GM12878 (cell line): ENCODE measurements around the gene DPAGT1. TPM values are rescaled to one million over a fixed set of nuclear protein-coding genes. Genes with fewer than 3 reads are reported as not detected.

ENCODE experiments used
- CEBPB ChIP-seq, 2 experiments: fragments of 150-350 bp in 1 of 2; IDR thresholded peaks; 2 replicates each; pipeline ENCODE4 v1.6.1; 2012 to 2014; ENCODE audit warnings: low read depth in 2 of 2, low read length in 2 of 2, borderline replicate concordance in 1 of 2, inconsistent platforms in 1 of 2
- CREM ChIP-seq: IDR thresholded peaks from 2 replicates; pipeline ENCODE4 v1.6.1; 2014; ENCODE audit warnings: antibody characterized with exemption, low read depth
- IKZF2 ChIP-seq, 2 experiments: fragments of 450-650 bp; IDR thresholded peaks; 2 replicates each; pipeline ENCODE4 v1.6.1; 2017; ENCODE audit warnings: mild to moderate bottlenecking in 2 of 2, moderate library complexity in 2 of 2
- MYB ChIP-seq: fragments of 150-350 bp; IDR thresholded peaks from 2 replicates; pipeline ENCODE4 v1.6.1; 2014; ENCODE audit warnings: mild to moderate bottlenecking, low read depth, low read length, borderline replicate concordance
- NFYB ChIP-seq: IDR thresholded peaks from 2 replicates; pipeline ENCODE4 v1.6.1; 2011; ENCODE audit warnings: low read depth, mild to moderate bottlenecking, low read length, improper control_type of control experiment, moderate library complexity; ENCODE audit not compliant: insufficient read depth
- POLR2AphosphoS2 ChIP-seq: IDR thresholded peaks from 2 replicates; pipeline ENCODE4 v1.6.1; 2011; ENCODE audit warnings: low read depth, mild to moderate bottlenecking, low read length, improper control_type of control experiment, moderate library complexity
- POLR2AphosphoS5 ChIP-seq: IDR thresholded peaks from 2 replicates; pipeline ENCODE4 v1.6.1; 2011; ENCODE audit warnings: mild to moderate bottlenecking, low read length, inconsistent platforms
- RAD51 ChIP-seq: fragments of 450-650 bp; IDR thresholded peaks from 2 replicates; pipeline ENCODE4 v1.6.1; 2016; ENCODE audit warnings: moderate library complexity, mild to moderate bottlenecking, inconsistent platforms
- SMAD1 ChIP-seq: fragments of 450-650 bp; IDR thresholded peaks from 2 replicates; pipeline ENCODE4 v1.6.1; 2018; ENCODE audit warnings: mild to moderate bottlenecking, low read depth; ENCODE audit not compliant: partially characterized antibody
- SMAD5 ChIP-seq: IDR thresholded peaks from 2 replicates; pipeline ENCODE4 v1.6.1; 2016; ENCODE audit warnings: antibody characterized with exemption, low read depth
- SPI1 ChIP-seq: IDR thresholded peaks from 2 replicates; pipeline ENCODE4 v1.6.1; 2011; ENCODE audit warnings: low read depth, mild to moderate bottlenecking, low read length, moderate library complexity, borderline replicate concordance; ENCODE audit not compliant: insufficient read depth
- YY1 ChIP-seq: IDR thresholded peaks from 2 replicates; pipeline ENCODE4 v1.6.1; 2011; ENCODE audit warnings: low read depth, mild to moderate bottlenecking, low read length
- ZNF207 ChIP-seq: fragments of 450-650 bp; IDR thresholded peaks from 2 replicates; pipeline ENCODE4 v1.6.1; 2014; ENCODE audit warnings: antibody characterized with exemption, mild to moderate bottlenecking, borderline replicate concordance
- polyA plus RNA-seq, 11 experiments: library from polyadenylated mRNA; depleted of rRNA in 4 of 11; unstranded in 6 of 11; stranded (reverse) in 5 of 11; fragments of >200 nt; fragmentation: Nextera tagmentation in 4 of 11; fragmentation: Illumina TruSeq in 1 of 11; extraction: Ambion mirVana in 4 of 11; extraction: Trizol in 1 of 11; gene quantifications; 1 replicate in 1 of 11; 2 replicates in 10 of 11; pipeline versions ENCODE4 v1.2.1 to v1.2.3, GENCODE V29; 2011 to 2016; ENCODE audit warnings: inconsistent platforms in 2 of 11, missing spikeins in 2 of 11, low read depth in 1 of 11
- total RNA-seq, 4 experiments: library from RNA; depleted of rRNA in 3 of 4; stranded (reverse); fragments of >200 nt in 3 of 4; fragmentation: Illumina TruSeq in 1 of 4; extraction: Trizol in 1 of 4; gene quantifications; 2 replicates each; pipeline versions ENCODE4 v1.2.1 to v1.2.3, GENCODE V29; 2013 to 2021
- TF ChIP-seq, protein P1 (sequence below): fragments of 450-650 bp; IDR thresholded peaks from 2 replicates; pipeline ENCODE4 v1.6.1; 2017; ENCODE audit warnings: antibody characterized with exemption, mild to moderate bottlenecking, moderate library complexity
- TF ChIP-seq, protein P2 (sequence below): fragments of 150-350 bp; IDR thresholded peaks from 2 replicates; pipeline ENCODE4 v1.6.1; 2016; ENCODE audit warnings: low read depth, low read length
- TF ChIP-seq, protein P3 (sequence below): IDR thresholded peaks from 2 replicates; pipeline ENCODE4 v1.6.1; 2011; ENCODE audit warnings: low read depth, mild to moderate bottlenecking, low read length, moderate library complexity, borderline replicate concordance; ENCODE audit errors: extremely low read depth
- TF ChIP-seq, protein P4 (sequence below): fragments of 450-650 bp; IDR thresholded peaks from 2 replicates; pipeline ENCODE4 v1.6.1; 2016; ENCODE audit warnings: mild to moderate bottlenecking
- TF ChIP-seq, protein P5 (sequence below): IDR thresholded peaks from 2 replicates; pipeline ENCODE4 v1.6.1; 2012; ENCODE audit warnings: low read depth, low read length, improper control_type of control experiment

The DPAGT1 gene
- total and polyA plus RNA-seq, 10 of the 15 experiments (the other 5 are each of a cell fraction or from before 2014, with no cell fraction given), result 20.5 to 95.6 (median 54.3) TPM

DNA sequence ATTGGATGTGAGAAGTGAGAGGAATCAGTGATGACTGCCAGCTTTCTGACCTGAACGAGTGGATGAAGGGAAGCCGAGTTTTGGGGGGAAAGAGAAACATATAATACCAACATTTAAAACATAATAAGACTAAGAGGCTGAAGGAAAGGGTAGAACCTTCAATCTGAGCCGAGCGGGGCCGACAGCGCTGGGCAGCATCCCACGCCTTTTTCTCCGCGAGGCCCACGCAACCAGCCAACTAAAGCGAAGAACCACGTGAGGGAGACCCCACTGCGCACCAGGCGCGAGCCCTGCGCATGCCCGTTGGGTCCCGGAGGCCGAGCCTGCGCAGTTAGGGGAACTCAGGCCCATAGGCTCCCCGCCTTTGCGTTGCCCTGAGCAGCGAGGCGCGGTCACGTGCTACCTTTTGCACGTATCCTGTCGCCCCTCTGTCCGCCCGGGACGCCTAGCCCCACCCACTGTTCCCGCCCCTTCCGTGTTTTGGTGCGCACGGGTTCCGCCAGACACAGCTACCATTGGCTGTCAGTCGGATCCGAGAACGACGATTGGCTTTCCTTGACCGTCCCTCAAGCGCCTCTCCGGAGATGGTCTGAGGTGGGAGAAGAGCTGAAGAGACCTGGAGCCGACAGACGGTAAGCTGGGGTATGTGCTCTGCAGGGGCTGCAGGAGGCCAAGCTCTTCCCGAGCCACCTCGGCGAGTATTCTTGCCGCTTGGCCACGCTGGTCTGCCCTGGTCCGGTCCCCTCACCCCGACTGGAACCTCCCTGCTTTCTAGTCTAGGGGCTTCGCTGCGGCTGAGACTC is 19.6 kb upstream of the DPAGT1 start, which contains the start of gene HINFP (continued):
- TF ChIP-seq, protein P1, sequence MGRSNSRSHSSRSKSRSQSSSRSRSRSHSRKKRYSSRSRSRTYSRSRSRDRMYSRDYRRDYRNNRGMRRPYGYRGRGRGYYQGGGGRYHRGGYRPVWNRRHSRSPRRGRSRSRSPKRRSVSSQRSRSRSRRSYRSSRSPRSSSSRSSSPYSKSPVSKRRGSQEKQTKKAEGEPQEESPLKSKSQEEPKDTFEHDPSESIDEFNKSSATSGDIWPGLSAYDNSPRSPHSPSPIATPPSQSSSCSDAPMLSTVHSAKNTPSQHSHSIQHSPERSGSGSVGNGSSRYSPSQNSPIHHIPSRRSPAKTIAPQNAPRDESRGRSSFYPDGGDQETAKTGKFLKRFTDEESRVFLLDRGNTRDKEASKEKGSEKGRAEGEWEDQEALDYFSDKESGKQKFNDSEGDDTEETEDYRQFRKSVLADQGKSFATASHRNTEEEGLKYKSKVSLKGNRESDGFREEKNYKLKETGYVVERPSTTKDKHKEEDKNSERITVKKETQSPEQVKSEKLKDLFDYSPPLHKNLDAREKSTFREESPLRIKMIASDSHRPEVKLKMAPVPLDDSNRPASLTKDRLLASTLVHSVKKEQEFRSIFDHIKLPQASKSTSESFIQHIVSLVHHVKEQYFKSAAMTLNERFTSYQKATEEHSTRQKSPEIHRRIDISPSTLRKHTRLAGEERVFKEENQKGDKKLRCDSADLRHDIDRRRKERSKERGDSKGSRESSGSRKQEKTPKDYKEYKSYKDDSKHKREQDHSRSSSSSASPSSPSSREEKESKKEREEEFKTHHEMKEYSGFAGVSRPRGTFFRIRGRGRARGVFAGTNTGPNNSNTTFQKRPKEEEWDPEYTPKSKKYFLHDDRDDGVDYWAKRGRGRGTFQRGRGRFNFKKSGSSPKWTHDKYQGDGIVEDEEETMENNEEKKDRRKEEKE, result no peak
- TF ChIP-seq ZNF207 (0 out of 2 replicates have a peak, but pooled peaks have one; percentile 32), SMAD5 (peak; percentile 22; the same call in 1 of the 2 replicates), POLR2AphosphoS5 (peak; percentile 87), NFYB (peak; percentile 90), IKZF2 (IDR thresholded peaks at IDR 0.05) (no peak), CREM (peak; percentile 1; the same call in 1 of the 2 replicates), YY1 (0 out of 2 replicates have a peak, but pooled peaks have one; percentile 33), CEBPB (IDR thresholded peaks at IDR 0.05; ENCODE audit: borderline replicate concordance in 1 of 2, low read depth in 2 of 2, low read length in 2 of 2) (no peak), POLR2AphosphoS2 (peak; percentile 85), SMAD1 (no peak), MYB (no peak), RAD51 (peak; percentile 97), SPI1 (peak; percentile 17; the same call in 1 of the 2 replicates)
- TF ChIP-seq, protein P2, sequence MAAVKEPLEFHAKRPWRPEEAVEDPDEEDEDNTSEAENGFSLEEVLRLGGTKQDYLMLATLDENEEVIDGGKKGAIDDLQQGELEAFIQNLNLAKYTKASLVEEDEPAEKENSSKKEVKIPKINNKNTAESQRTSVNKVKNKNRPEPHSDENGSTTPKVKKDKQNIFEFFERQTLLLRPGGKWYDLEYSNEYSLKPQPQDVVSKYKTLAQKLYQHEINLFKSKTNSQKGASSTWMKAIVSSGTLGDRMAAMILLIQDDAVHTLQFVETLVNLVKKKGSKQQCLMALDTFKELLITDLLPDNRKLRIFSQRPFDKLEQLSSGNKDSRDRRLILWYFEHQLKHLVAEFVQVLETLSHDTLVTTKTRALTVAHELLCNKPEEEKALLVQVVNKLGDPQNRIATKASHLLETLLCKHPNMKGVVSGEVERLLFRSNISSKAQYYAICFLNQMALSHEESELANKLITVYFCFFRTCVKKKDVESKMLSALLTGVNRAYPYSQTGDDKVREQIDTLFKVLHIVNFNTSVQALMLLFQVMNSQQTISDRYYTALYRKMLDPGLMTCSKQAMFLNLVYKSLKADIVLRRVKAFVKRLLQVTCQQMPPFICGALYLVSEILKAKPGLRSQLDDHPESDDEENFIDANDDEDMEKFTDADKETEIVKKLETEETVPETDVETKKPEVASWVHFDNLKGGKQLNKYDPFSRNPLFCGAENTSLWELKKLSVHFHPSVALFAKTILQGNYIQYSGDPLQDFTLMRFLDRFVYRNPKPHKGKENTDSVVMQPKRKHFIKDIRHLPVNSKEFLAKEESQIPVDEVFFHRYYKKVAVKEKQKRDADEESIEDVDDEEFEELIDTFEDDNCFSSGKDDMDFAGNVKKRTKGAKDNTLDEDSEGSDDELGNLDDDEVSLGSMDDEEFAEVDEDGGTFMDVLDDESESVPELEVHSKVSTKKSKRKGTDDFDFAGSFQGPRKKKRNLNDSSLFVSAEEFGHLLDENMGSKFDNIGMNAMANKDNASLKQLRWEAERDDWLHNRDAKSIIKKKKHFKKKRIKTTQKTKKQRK, result peak; percentile 58
- TF ChIP-seq, protein P3, sequence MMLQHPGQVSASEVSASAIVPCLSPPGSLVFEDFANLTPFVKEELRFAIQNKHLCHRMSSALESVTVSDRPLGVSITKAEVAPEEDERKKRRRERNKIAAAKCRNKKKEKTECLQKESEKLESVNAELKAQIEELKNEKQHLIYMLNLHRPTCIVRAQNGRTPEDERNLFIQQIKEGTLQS, result peak; percentile 91
- TF ChIP-seq, protein P4, sequence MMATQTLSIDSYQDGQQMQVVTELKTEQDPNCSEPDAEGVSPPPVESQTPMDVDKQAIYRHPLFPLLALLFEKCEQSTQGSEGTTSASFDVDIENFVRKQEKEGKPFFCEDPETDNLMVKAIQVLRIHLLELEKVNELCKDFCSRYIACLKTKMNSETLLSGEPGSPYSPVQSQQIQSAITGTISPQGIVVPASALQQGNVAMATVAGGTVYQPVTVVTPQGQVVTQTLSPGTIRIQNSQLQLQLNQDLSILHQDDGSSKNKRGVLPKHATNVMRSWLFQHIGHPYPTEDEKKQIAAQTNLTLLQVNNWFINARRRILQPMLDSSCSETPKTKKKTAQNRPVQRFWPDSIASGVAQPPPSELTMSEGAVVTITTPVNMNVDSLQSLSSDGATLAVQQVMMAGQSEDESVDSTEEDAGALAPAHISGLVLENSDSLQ, result peak; percentile 99
- TF ChIP-seq, protein P5, sequence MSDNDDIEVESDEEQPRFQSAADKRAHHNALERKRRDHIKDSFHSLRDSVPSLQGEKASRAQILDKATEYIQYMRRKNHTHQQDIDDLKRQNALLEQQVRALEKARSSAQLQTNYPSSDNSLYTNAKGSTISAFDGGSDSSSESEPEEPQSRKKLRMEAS, result peak; percentile 98
